HG03139 (cell line): ENCODE data around the gene ST6GALNAC3.

Source experiments
- ATAC-seq: cut with Tn5 transposase; IDR thresholded peaks from one replicate; pipeline ENCODE4 v1.9.1; 2021; ENCODE audit not compliant: unreplicated experiment

The ST6GALNAC3 gene

GRCh38 chr1:76186554-76187170, 112.1 kb downstream of the ST6GALNAC3 start:
- no peak for ATAC-seq

DNA sequence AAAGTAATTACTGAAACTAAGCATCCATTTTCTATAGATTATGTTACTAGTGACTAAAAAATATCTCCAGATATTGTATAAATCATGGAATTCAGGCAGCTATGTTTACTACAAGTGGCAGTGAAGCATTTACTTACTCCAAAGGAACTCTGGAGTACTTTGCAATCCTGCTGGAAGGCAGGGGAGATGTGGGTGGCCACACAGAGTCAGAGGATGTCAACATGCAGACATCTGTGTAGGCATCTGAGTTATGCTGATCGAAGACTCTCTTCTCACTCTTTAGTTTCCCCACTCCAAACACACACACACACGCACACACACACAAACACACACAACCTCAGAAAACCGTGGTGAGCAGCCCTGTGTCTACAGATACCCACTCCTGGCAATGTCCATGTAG, 112.9 kb downstream of the ST6GALNAC3 start:
- no peak for ATAC-seq

GRCh38 chr1:76189310-76189709, 114.8 kb downstream of the ST6GALNAC3 start:
- ATAC-seq, result no peak

- ATAC-seq, result no peak
Observed at GRCh38 chr1:76190749-76191424, 116.3 kb downstream of the ST6GALNAC3 start.

DNA sequence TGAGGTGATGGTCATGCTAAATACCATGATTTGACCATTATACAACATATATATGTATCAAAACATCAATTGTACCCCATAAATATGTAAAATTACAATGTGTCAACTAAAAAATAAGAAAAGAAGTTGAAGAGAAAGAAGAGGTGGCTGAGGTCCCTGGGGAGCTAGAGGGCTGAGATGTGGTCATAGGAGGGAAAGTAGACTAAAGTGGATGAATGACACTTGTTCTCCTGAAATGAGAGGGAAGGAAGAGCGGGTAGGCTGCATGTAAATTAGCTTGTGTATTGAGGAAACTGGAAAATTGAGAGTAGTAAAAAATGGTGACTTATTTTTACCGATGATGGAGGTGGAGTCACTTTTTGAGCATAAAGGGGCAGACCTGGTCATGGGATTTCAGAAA, 117.0 kb downstream of the ST6GALNAC3 start:
- ATAC-seq, result no peak

GRCh38 chr1:76198452-76198851, 123.9 kb downstream of the ST6GALNAC3 start:
- ATAC-seq, result no peak

DNA sequence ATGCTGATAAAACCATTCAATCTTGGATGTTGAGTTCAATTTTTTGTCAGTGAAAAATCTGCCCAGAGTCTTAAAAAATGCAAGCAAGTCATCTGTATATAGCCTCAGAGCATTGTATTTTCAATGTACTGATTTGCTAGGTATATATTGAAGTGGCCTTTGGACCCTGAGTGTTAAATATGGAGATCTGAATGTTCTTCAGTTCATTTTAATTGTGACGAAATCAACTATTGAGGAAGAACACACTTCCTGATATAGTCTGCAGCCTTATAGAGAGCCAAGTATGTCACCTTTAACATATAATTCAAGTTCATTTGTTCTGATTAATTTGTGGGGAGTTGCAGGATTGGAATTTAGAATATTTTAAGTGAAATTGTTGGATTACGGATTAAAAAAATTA, 128.1 kb downstream of the ST6GALNAC3 start:
- no peak for ATAC-seq

DNA sequence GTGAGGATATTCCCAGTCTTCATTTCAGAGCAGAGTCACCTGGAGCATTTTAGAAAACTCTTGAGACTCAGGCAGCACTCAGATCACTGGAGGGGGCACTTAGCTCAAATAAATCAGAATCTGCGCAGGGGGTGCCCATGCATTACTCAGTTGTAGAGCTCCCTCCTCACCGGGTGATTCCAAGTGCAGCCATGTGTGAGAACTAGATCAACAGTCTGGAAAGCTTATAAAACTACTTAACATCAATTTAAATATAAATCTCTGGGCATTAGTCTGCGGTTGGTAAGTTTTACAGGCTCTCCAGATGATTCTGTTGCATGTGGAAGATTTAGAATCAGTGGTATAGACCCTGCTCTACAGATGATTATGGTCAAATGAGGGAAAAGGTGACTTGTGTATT, 128.6 kb downstream of the ST6GALNAC3 start:
- ATAC-seq, result no peak

GRCh38 chr1:76209238-76209637, 134.7 kb downstream of the ST6GALNAC3 start:
- ATAC-seq, result no peak

GRCh38 chr1:76209648-76210047, 135.1 kb downstream of the ST6GALNAC3 start:
- no peak for ATAC-seq

DNA sequence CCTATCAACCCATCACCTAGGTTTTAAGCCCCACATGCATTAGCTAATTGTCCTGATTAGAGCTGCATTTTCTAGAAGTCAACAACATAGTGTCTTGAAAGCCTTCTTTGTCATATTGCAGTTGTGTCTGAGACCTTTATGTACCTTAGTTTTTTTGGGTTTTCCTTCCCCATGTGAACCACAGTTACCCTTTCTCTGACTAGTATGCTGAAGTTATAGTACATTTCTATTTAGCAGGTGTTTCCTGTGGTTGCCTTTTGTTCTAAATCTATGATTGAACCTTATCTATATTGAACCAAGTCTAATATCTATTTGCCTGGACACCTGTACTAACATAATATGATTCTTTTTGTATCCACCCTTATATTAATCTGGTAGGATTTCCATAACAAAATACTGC, 135.6 kb downstream of the ST6GALNAC3 start:
- no peak for ATAC-seq

- ATAC-seq, result peak; percentile 27
Observed at GRCh38 chr1:76218888-76219287, 144.3 kb downstream of the ST6GALNAC3 start.

GRCh38 chr1:76219366-76219818, 144.8 kb downstream of the ST6GALNAC3 start:
- ATAC-seq, result peak; percentile 52

GRCh38 chr1:76224752-76225151, 150.2 kb downstream of the ST6GALNAC3 start:
- ATAC-seq, result no peak

GRCh38 chr1:76225526-76225925, 151.0 kb downstream of the ST6GALNAC3 start:
- ATAC-seq, result no peak

GRCh38 chr1:76227621-76228020, 153.1 kb downstream of the ST6GALNAC3 start:
- ATAC-seq, result no peak

GRCh38 chr1:76229279-76230005, 154.9 kb downstream of the ST6GALNAC3 start:
- ATAC-seq, result no peak

DNA sequence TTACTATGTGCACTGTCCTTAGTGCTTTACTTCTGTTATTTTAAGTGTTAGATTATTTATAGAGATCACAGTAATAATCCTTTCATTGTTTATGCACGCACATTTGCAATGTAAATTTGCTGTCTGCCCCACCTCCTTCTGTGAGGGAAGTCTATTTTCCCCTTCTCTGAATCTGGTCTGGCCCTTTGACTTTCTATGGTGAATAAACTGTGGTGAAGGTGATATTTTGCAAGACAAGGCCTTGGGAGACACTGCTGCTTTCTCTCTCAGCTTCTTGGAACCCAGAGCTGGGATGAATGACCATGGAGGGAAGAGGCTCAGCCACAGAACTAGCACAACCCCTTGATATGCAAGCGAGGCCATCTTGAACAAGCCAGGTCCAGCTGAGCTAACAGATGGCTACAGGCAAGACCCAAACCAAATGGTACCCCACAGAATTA, 156.3 kb downstream of the ST6GALNAC3 start:
- no peak for ATAC-seq

DNA sequence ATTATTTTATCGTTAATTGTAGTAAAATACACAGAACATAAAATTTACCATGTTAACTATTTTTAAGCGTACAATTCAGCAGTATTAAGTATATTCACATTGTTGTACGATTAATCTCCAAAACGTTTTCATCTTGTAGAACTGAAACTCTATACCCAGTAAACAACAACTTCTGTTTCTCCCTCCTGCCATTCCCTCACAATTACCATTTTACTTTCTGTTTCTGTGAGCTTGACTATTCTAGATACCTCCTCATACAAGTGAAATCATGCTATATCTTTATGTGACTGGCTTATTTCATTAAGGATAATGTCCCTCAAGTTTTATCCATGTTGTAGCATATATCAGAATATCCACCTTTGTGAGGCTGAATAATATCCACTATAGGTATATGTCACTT, 156.8 kb downstream of the ST6GALNAC3 start:
- no peak for ATAC-seq

- no peak for ATAC-seq
Observed at GRCh38 chr1:76232666-76233065, 158.1 kb downstream of the ST6GALNAC3 start.

GRCh38 chr1:76234061-76234460, 159.5 kb downstream of the ST6GALNAC3 start:
- no peak for ATAC-seq

- ATAC-seq, result no peak
Observed at GRCh38 chr1:76237211-76237610, 162.7 kb downstream of the ST6GALNAC3 start.
